Central memory CD8-positive, alpha-beta T cell (primary cell): ENCODE results near the gene MAPK8IP3.

Experiments
- ATAC-seq: fragments of 150-1000 bp; cut with Tn5 transposase; replicated peaks from 2 replicates; pipeline ENCODE4 v1.10.0; 2022; ENCODE audit warnings: mild to moderate bottlenecking, moderate FRiP score, moderate number of reproducible peaks; ENCODE audit not compliant: poor library complexity, severe bottlenecking; ENCODE audit errors: extremely low read depth
- DNase-seq, 2 donors: peaks; one replicate each; pipeline ENCODE4 v3.0.0; 2021; ENCODE audit warnings: low spot score in 2 of 2
- H3K27ac Mint-ChIP-seq: one replicate; pipeline ENCODE4 v1.8.0; 2022; ENCODE audit warnings: low read depth, mild to moderate bottlenecking, moderate library complexity, mixed read lengths
- H3K27me3 Mint-ChIP-seq: one replicate; pipeline ENCODE4 v1.8.0; 2022; ENCODE audit warnings: mixed read lengths
- H3K36me3 Mint-ChIP-seq: one replicate; pipeline ENCODE4 v1.8.0; 2022; ENCODE audit warnings: mild to moderate bottlenecking, moderate library complexity, mixed read lengths; ENCODE audit not compliant: insufficient read depth
- H3K4me1 Mint-ChIP-seq: one replicate; pipeline ENCODE4 v1.8.0; 2022; ENCODE audit warnings: mixed read lengths
- H3K4me3 Mint-ChIP-seq: one replicate; pipeline ENCODE4 v1.8.0; 2022; ENCODE audit warnings: mild to moderate bottlenecking, moderate library complexity, mixed read lengths
- H3K9me3 Mint-ChIP-seq: one replicate; pipeline ENCODE4 v1.8.0; 2022; ENCODE audit warnings: mixed read lengths

The MAPK8IP3 gene

DNA sequence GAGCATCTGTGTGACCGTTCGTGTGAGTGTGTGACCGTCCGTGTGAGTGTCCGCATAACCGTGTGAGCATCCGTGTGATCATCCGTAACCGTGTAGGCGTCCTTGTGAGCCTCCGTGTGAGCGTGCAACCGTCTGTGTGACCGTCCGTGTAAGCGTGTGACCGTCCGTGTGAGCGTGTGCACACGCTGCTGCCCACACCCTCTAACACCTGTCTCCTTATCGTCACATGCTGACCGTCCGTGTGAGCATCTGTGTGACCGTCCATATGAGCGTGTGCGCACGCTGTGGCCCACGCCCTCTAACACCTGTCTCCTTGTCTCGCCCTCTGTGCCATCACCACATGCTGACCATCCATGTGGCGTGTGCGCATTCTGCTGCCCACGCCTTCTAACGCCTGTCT lies 34.2 kb downstream of the MAPK8IP3 start:
- ATAC-seq = no peak
- Mint-ChIP-seq H3K9me3 (no peaks in the 10 kb centered on the region), H3K4me1 (no peaks in the 10 kb centered on the region), H3K27ac (no peak overlapping the region), H3K36me3 (peaks cover 7% of the 10 kb centered on the region), H3K4me3 (no peak overlapping the region), H3K27me3 (no peaks in the 10 kb centered on the region)
- no peak for DNase-seq

- ATAC-seq = no peak
Measured at GRCh38 chr16:1740781-1741490, 34.9 kb downstream of the MAPK8IP3 start.

GRCh38 chr16:1741553-1742165 lies 35.7 kb downstream of the MAPK8IP3 start:
- ATAC-seq (no peak), DNase-seq (no peak)
- no peaks in the 10 kb centered on the region for H3K9me3 Mint-ChIP-seq
- peaks cover 9% of the 10 kb centered on the region for H3K36me3 Mint-ChIP-seq
- H3K4me3 Mint-ChIP-seq = no peak overlapping the region
- H3K27me3 Mint-ChIP-seq = no peaks in the 10 kb centered on the region
- H3K4me1 Mint-ChIP-seq = no peaks in the 10 kb centered on the region
- H3K27ac Mint-ChIP-seq = peak overlapping the region; percentile 55

More at GRCh38 chr16:1740781-1741490, 34.9 kb downstream of the MAPK8IP3 start:
- Mint-ChIP-seq H3K27me3 (no peaks in the 10 kb centered on the region), H3K36me3 (peaks cover 9% of the 10 kb centered on the region), H3K4me1 (no peaks in the 10 kb centered on the region), H3K27ac (no peak overlapping the region), H3K4me3 (no peak overlapping the region), H3K9me3 (no peaks in the 10 kb centered on the region)
- no peak for DNase-seq

GRCh38 chr16:1743376-1744337 lies 37.7 kb downstream of the MAPK8IP3 start:
- DNase-seq (no peak), ATAC-seq (no peak)
- peaks cover 19% of the 10 kb centered on the region for H3K36me3 Mint-ChIP-seq
- H3K27ac Mint-ChIP-seq = no peak overlapping the region
- H3K27me3 Mint-ChIP-seq = no peaks in the 10 kb centered on the region
- no peaks in the 10 kb centered on the region for H3K4me1 Mint-ChIP-seq
- no peaks in the 10 kb centered on the region for H3K9me3 Mint-ChIP-seq
- no peak overlapping the region for H3K4me3 Mint-ChIP-seq

GRCh38 chr16:1744338-1744840 lies 38.4 kb downstream of the MAPK8IP3 start:
- no peak overlapping the region for H3K27ac Mint-ChIP-seq
- peaks cover 23% of the 10 kb centered on the region for H3K36me3 Mint-ChIP-seq
- ATAC-seq (no peak), DNase-seq (no peak)
- H3K4me3 Mint-ChIP-seq = no peak overlapping the region
- no peaks in the 10 kb centered on the region for H3K27me3 Mint-ChIP-seq
- H3K9me3 Mint-ChIP-seq = no peaks in the 10 kb centered on the region
- H3K4me1 Mint-ChIP-seq = no peaks in the 10 kb centered on the region

DNA sequence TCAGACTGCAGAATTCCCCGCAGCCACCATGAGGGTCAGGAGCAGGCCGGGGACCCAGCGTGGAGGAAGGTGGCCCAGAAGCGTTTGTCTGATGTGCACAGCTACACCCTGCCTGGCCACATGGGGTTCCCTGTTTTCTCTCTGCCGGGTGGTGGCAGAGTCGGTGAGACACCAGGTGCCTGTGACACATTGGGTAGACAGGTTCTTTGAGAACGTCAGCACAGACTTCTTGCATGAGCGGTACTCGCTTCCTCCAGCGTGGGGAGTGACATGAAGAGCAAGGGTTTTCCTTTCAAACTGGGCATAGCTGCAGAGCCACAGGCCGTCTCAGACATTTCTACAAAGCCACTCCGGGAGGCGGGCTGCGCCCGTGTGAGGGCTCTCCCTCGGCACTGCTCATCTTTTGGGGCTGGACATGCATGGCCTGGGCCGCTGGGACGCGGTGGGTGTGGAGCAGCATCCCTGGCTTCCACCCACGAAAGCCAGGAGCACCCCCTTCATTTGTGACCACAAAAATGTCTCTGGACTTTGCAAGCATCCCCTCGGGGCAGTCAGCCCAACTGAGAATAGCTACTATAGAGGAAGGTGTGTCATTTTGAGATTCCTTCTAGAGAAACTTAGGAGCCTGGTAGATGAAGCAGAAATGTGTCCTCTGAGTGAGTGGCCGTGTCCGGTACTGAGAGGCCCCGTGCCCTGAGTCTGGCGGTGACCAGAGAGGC lies 39.3 kb downstream of the MAPK8IP3 start:
- Mint-ChIP-seq H3K4me3 (no peak overlapping the region), H3K27me3 (no peaks in the 10 kb centered on the region), H3K9me3 (no peaks in the 10 kb centered on the region), H3K36me3 (peaks cover 27% of the 10 kb centered on the region), H3K27ac (no peak overlapping the region), H3K4me1 (no peaks in the 10 kb centered on the region)
- DNase-seq (no peak), ATAC-seq (no peak)

- Mint-ChIP-seq H3K9me3 (no peaks in the 10 kb centered on the region), H3K36me3 (peaks cover 30% of the 10 kb centered on the region), H3K4me3 (no peak overlapping the region), H3K4me1 (no peaks in the 10 kb centered on the region), H3K27me3 (no peaks in the 10 kb centered on the region), H3K27ac (no peak overlapping the region)
- ATAC-seq (no peak), DNase-seq (no peak)
Measured at GRCh38 chr16:1745900-1746692, 40.1 kb downstream of the MAPK8IP3 start.

- ATAC-seq (no peak), DNase-seq (no peak)
- Mint-ChIP-seq H3K9me3 (no peaks in the 10 kb centered on the region), H3K4me3 (no peak overlapping the region), H3K36me3 (peaks cover 35% of the 10 kb centered on the region), H3K4me1 (no peaks in the 10 kb centered on the region), H3K27ac (no peak overlapping the region), H3K27me3 (no peaks in the 10 kb centered on the region)
Measured at GRCh38 chr16:1746693-1747195, 40.7 kb downstream of the MAPK8IP3 start.

GRCh38 chr16:1747934-1748333 lies 41.9 kb downstream of the MAPK8IP3 start:
- ATAC-seq (no peak), DNase-seq (no peak)
- peaks cover 36% of the 10 kb centered on the region for H3K36me3 Mint-ChIP-seq
- no peaks in the 10 kb centered on the region for H3K27me3 Mint-ChIP-seq
- no peaks in the 10 kb centered on the region for H3K4me1 Mint-ChIP-seq
- H3K9me3 Mint-ChIP-seq = no peaks in the 10 kb centered on the region
- H3K27ac Mint-ChIP-seq = no peak overlapping the region
- no peak overlapping the region for H3K4me3 Mint-ChIP-seq

DNA sequence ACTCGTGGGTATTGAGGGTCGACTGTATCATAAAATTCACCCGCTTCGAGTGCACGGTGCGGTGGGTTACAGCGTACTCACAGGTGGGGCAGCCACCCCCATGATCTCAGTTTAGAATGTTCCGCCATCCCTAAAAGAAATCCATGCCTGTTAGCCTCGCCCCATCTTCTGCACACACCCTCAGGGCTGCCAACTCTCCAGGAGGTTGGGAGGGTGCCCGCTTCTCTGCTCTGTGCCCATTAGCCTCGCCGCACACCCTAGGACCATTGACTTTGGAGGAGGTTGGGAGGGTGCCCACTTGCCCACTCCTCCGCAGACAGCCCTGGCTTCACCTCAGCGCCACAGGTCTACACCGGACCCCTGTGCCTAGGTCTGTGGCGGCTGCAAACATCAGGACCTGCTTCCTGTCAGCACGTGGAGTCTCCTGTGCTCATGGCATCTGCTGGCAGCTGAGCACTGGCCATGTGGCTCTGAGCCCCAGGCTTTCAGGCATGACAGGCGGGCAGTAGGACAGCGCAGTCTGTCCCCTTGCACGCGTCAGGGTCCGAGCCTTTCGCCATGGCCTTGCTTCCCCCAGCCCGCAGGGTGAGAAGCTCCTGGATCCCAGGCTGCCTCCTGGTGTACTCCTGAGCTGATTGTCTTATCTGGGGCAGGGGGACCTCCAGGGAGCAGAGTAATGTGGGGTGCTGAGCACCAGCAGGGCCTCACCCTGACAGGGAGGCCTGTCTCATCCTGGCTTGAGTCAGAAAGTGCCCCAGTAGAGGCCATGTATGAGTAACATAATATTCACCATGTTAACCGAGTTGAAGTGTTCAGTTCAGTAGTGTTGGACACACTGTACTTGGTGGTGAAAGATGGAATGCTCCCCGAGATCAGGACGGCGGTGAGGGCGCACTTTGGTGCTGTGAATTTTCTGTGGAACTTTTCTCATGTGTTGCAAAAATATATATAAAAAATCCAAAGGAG lies 43.4 kb downstream of the MAPK8IP3 start:
- Mint-ChIP-seq H3K27ac (no peak overlapping the region), H3K4me3 (no peak overlapping the region), H3K4me1 (no peaks in the 10 kb centered on the region), H3K36me3 (peaks cover 34% of the 10 kb centered on the region), H3K9me3 (no peaks in the 10 kb centered on the region), H3K27me3 (no peaks in the 10 kb centered on the region)
- ATAC-seq (no peak), DNase-seq (no peak)

- H3K36me3 Mint-ChIP-seq = peaks cover 37% of the 10 kb centered on the region
- H3K4me3 Mint-ChIP-seq = no peak overlapping the region
Measured at GRCh38 chr16:1751946-1752345, 46.0 kb downstream of the MAPK8IP3 start.

More at GRCh38 chr16:1751946-1752345, 46.0 kb downstream of the MAPK8IP3 start:
- Mint-ChIP-seq H3K9me3 (no peaks in the 10 kb centered on the region), H3K4me1 (no peaks in the 10 kb centered on the region), H3K27me3 (no peaks in the 10 kb centered on the region), H3K27ac (no peak overlapping the region)
- no peak for ATAC-seq
- DNase-seq = no peak
